ENCODE results near the gene VGLL3.

GRCh38 chr3:86968244-86968932 is 22.6 kb downstream of the VGLL3 start:
- TF ChIP-seq, protein P1, sequence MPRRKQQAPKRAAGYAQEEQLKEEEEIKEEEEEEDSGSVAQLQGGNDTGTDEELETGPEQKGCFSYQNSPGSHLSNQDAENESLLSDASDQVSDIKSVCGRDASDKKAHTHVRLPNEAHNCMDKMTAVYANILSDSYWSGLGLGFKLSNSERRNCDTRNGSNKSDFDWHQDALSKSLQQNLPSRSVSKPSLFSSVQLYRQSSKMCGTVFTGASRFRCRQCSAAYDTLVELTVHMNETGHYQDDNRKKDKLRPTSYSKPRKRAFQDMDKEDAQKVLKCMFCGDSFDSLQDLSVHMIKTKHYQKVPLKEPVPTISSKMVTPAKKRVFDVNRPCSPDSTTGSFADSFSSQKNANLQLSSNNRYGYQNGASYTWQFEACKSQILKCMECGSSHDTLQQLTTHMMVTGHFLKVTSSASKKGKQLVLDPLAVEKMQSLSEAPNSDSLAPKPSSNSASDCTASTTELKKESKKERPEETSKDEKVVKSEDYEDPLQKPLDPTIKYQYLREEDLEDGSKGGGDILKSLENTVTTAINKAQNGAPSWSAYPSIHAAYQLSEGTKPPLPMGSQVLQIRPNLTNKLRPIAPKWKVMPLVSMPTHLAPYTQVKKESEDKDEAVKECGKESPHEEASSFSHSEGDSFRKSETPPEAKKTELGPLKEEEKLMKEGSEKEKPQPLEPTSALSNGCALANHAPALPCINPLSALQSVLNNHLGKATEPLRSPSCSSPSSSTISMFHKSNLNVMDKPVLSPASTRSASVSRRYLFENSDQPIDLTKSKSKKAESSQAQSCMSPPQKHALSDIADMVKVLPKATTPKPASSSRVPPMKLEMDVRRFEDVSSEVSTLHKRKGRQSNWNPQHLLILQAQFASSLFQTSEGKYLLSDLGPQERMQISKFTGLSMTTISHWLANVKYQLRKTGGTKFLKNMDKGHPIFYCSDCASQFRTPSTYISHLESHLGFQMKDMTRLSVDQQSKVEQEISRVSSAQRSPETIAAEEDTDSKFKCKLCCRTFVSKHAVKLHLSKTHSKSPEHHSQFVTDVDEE (CRISPR knock-in tag; IDR thresholded peaks at IDR 0.05), result no peak
- TF ChIP-seq, protein P2, sequence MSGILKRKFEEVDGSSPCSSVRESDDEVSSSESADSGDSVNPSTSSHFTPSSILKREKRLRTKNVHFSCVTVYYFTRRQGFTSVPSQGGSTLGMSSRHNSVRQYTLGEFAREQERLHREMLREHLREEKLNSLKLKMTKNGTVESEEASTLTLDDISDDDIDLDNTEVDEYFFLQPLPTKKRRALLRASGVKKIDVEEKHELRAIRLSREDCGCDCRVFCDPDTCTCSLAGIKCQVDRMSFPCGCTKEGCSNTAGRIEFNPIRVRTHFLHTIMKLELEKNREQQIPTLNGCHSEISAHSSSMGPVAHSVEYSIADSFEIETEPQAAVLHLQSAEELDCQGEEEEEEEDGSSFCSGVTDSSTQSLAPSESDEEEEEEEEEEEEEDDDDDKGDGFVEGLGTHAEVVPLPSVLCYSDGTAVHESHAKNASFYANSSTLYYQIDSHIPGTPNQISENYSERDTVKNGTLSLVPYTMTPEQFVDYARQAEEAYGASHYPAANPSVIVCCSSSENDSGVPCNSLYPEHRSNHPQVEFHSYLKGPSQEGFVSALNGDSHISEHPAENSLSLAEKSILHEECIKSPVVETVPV (CRISPR knock-in tag; IDR thresholded peaks at IDR 0.05), result no peak
- TF ChIP-seq POU6F1 (CRISPR knock-in tag; IDR thresholded peaks at IDR 0.05; ENCODE audit: borderline replicate concordance, low read depth), result no peak
- TF ChIP-seq ZFP30 (CRISPR knock-in tag; IDR thresholded peaks at IDR 0.05), result no peak
- TF ChIP-seq ZC3H10 (CRISPR knock-in tag; IDR thresholded peaks at IDR 0.05), result no peak
- no peak for TF ChIP-seq ZFP3 (CRISPR knock-in tag; IDR thresholded peaks at IDR 0.05)
- TF ChIP-seq PATZ1 (CRISPR knock-in tag; IDR thresholded peaks at IDR 0.05; ENCODE audit: borderline replicate concordance), result no peak
- TF ChIP-seq ZNF8 (CRISPR knock-in tag; IDR thresholded peaks at IDR 0.05), result no peak
